Activated naive CD8-positive, alpha-beta T cell treated with anti-CD3 and anti-CD28 coated beads, Interleukin-2, amount 50 U/mL, for 16 hours (primary cell): ENCODE data around the gene FSCB.
"Not testable (repeated sequence)": the region's sequence is repeated elsewhere in the genome, so short reads cannot be mapped to it uniquely, and the experiment has no call there.

Source experiments
- DNase-seq: peaks from one replicate; pipeline ENCODE4 v3.0.0-alpha.2; 2020; ENCODE audit warnings: low read depth, low spot score

Gene FSCB

GRCh38 chr14:44507183-44507582 lies at the start of gene FSCB:
TSS of gene FSCB (minus strand) at chr14:44507283. CDS start at chr14:44506987, 296 bp downstream.
- DNase-seq = no peak

- DNase-seq = no peak
Observed at GRCh38 chr14:44531658-44532057, 24.6 kb upstream of the FSCB start.

- no peak for DNase-seq
Observed at GRCh38 chr14:44530475-44530874, 23.4 kb upstream of the FSCB start.

GRCh38 chr14:44529026-44529425 lies 21.9 kb upstream of the FSCB start:
- no peak for DNase-seq

GRCh38 chr14:44528180-44528579 lies 21.1 kb upstream of the FSCB start:
- DNase-seq = no peak

- DNase-seq = no peak
Observed at GRCh38 chr14:44525237-44525636, 18.2 kb upstream of the FSCB start.

- DNase-seq = not testable (repeated sequence)
Observed at GRCh38 chr14:44515668-44516067, 8.6 kb upstream of the FSCB start.

GRCh38 chr14:44508834-44509233 lies 1.8 kb upstream of the FSCB start:
- DNase-seq = no peak

GRCh38 chr14:44505588-44505987 lies 1.5 kb downstream of the FSCB start:
- DNase-seq = no peak

- DNase-seq = no peak
Observed at GRCh38 chr14:44497148-44497547, 9.9 kb downstream of the FSCB start.

GRCh38 chr14:44494137-44494536 lies 12.9 kb downstream of the FSCB start:
- no peak for DNase-seq

- no peak for DNase-seq
Observed at GRCh38 chr14:44490966-44491365, 16.1 kb downstream of the FSCB start.

- DNase-seq = no peak
Observed at GRCh38 chr14:44477953-44478352, 29.1 kb downstream of the FSCB start.

- no peak for DNase-seq
Observed at GRCh38 chr14:44468771-44469170, 38.3 kb downstream of the FSCB start.

GRCh38 chr14:44463356-44464004 lies 43.6 kb downstream of the FSCB start:
- DNase-seq = no peak

GRCh38 chr14:44462381-44462780 lies 44.7 kb downstream of the FSCB start:
- DNase-seq = no peak

- DNase-seq = no peak
Observed at GRCh38 chr14:44461811-44462210, 45.3 kb downstream of the FSCB start.
